CD4-positive, alpha-beta T cell (primary cell): Measurements from ENCODE around the gene RAPGEF3. TPM values are rescaled to one million over a fixed set of nuclear protein-coding genes. Genes with fewer than 3 reads are reported as not detected.
A peak's percentile ranks its signal among the peaks of the same experiment; 100 is the strongest.

ENCODE experiments used
- ATAC-seq: fragments of 200-7000 bp; cut with Tn5 transposase; one replicate; pipeline ENCODE4 v1.10.0; 2022; ENCODE audit warnings: mild to moderate bottlenecking; ENCODE audit not compliant: poor library complexity
- CTCF ChIA-PET: fragments of 350-600 bp; sonication (Branson Sonifier 250); formaldehyde crosslinking; loops from one replicate; lab custom pipeline; 2021; ENCODE audit warnings: antibody characterized with exemption, inconsistent platforms; lab: Charles Lee
- POLR2A ChIA-PET: fragments of 350-600 bp; sonication (Branson Sonifier 250); formaldehyde crosslinking; loops from one replicate; lab custom pipeline; 2021; ENCODE audit warnings: antibody characterized with exemption, inconsistent platforms; lab: Charles Lee
- DNase-seq, 14 experiments: peaks; one replicate each; pipeline ENCODE4 v3.0.0-alpha.2; 2013 to 2020; ENCODE audit warnings: mixed read lengths in 2 of 14
- H3K27ac ChIP-seq, 2 donors: one replicate each; pipeline versions ENCODE4 v1.5.1 to v1.7.0; 2013; ENCODE audit warnings: low read length in 2 of 2, low read depth in 1 of 2, mild to moderate bottlenecking in 1 of 2
- H3K27me3 ChIP-seq, 2 experiments: 1 replicate in 1 of 2; 2 replicates in 1 of 2; pipeline versions ENCODE4 v1.6.1 to v1.7.0; 2013; ENCODE audit warnings: low read length in 2 of 2, control low read depth in 1 of 2, mild to moderate bottlenecking in 1 of 2, moderate library complexity in 1 of 2; ENCODE audit not compliant: insufficient read depth in 2 of 2, control insufficient read depth in 1 of 2
- H3K36me3 ChIP-seq: one replicate; pipeline ENCODE4 v1.6.1; 2013; ENCODE audit warnings: low read length, control low read depth; ENCODE audit not compliant: insufficient read depth
- H3K4me1 ChIP-seq: one replicate; pipeline ENCODE4 v1.6.1; 2013; ENCODE audit warnings: low read length, control low read depth; ENCODE audit not compliant: insufficient read depth
- H3K4me3 ChIP-seq: one replicate; pipeline ENCODE4 v1.5.1; 2013; ENCODE audit warnings: mild to moderate bottlenecking, low read length, moderate library complexity
- H3K9me3 ChIP-seq, 2 experiments: 1 replicate in 1 of 2; 2 replicates in 1 of 2; pipeline versions ENCODE4 v1.6.1 to v1.7.0; 2013; ENCODE audit warnings: low read length in 2 of 2, mild to moderate bottlenecking in 2 of 2, control low read depth in 1 of 2, moderate library complexity in 1 of 2; ENCODE audit not compliant: control insufficient read depth in 1 of 2, insufficient read depth in 1 of 2
- H3K27ac Mint-ChIP-seq: one replicate; pipeline ENCODE4 v1.8.0; 2020; ENCODE audit warnings: mixed read lengths
- H3K27me3 Mint-ChIP-seq: one replicate; pipeline ENCODE4 v1.8.0; 2021; ENCODE audit warnings: mixed read lengths
- H3K36me3 Mint-ChIP-seq: one replicate; pipeline ENCODE4 v1.8.0; 2021; ENCODE audit warnings: low read depth, mixed read lengths
- H3K4me1 Mint-ChIP-seq: one replicate; pipeline ENCODE4 v1.8.0; 2021; ENCODE audit warnings: low read depth, mixed read lengths
- H3K4me3 Mint-ChIP-seq: one replicate; pipeline ENCODE4 v1.8.0; 2020; ENCODE audit warnings: mild to moderate bottlenecking, mixed read lengths
- H3K9me3 Mint-ChIP-seq: one replicate; pipeline ENCODE4 v1.8.0; 2020; ENCODE audit warnings: mixed read lengths
- CTCF ChIP-seq: fragments of 200-600 bp; IDR thresholded peaks from one replicate; pipeline ENCODE4 v1.8.0; 2022; ENCODE audit warnings: antibody characterized with exemption, mild to moderate bottlenecking
- intact Hi-C, 2 experiments: fragments of 100-400 bp; cut with DNase I in 1 of 2; cut with micrococcal nuclease in 1 of 2; formaldehyde crosslinking; loops; one replicate each; pipeline versions ENCODE4 v1.15.1 to v1.9.0; 2023 to 2025; cut with DNase I, micrococcal nuclease
- total RNA-seq, 174 experiments: library from RNA in 2 of 174; stranded (reverse) in 2 of 174; gene quantifications; one replicate each; pipeline ENCODE4 v1.2.3 and lab custom pipeline; 2021 to 2026

RAPGEF3 gene
- total RNA-seq, 2 experiments from 2014 or later: 0.17 to 0.33 TPM

- no peaks in the 10 kb centered on the region for H3K9me3 ChIP-seq
- ChIA-PET CTCF (interaction anchor here (1.0 to 9.7 kb wide), 6 partner anchors 9 to 42 kb away, joined by 3 to 69 read pairs (median 5); partner anchors contain the start of gene SLC48A1), POLR2A (interaction anchor here (0.7 to 2.1 kb wide), 7 partner anchors 9 to 80 kb away, joined by 3 to 11 read pairs (median 4); partner anchors contain the start of gene SLC48A1)
- Mint-ChIP-seq H3K4me3 (peak overlapping the region; percentile 73), H3K9me3 (no peaks in the 10 kb centered on the region), H3K36me3 (no peaks in the 10 kb centered on the region), H3K4me1 (peaks cover 24% of the 10 kb centered on the region), H3K27ac (no peak overlapping the region), H3K27me3 (no peaks in the 10 kb centered on the region)
- intact Hi-C loops: no loop called here
- H3K27ac ChIP-seq: no peak overlapping the region
- H3K27me3 ChIP-seq: no peaks in the 10 kb centered on the region
- ATAC-seq (no peak), DNase-seq (no peak)
- no peaks in the 10 kb centered on the region for H3K36me3 ChIP-seq
- H3K4me3 ChIP-seq: peak overlapping the region; percentile 68
- peaks cover 43% of the 10 kb centered on the region for H3K4me1 ChIP-seq
- no peak for TF ChIP-seq CTCF
Observed at GRCh38 chr12:47757840-47758583, 668 bp downstream of the RAPGEF3 start.

GRCh38 chr12:47757364-47757839 is 1.3 kb downstream of the RAPGEF3 start:
- TF ChIP-seq CTCF: no peak
- Histone ChIP-seq H3K4me1 (peaks cover 43% of the 10 kb centered on the region), H3K9me3 (no peaks in the 10 kb centered on the region), H3K4me3 (no peak overlapping the region), H3K27me3 (no peaks in the 10 kb centered on the region), H3K36me3 (no peaks in the 10 kb centered on the region), H3K27ac (no peak overlapping the region)
- no peaks in the 10 kb centered on the region for H3K9me3 Mint-ChIP-seq
- H3K4me3 Mint-ChIP-seq: peak overlapping the region; percentile 20
- ChIA-PET CTCF (interaction anchor here (1.0 to 9.7 kb wide), 6 partner anchors 10 to 82 kb away, joined by 3 to 69 read pairs (median 4); partner anchors contain the start of gene SLC48A1), POLR2A (interaction anchor here (1.4 to 2.1 kb wide), 5 partner anchors 10 to 81 kb away, joined by 3 to 11 read pairs (median 7); partner anchors contain the start of gene SLC48A1)
- H3K4me1 Mint-ChIP-seq: peaks cover 24% of the 10 kb centered on the region
- H3K27me3 Mint-ChIP-seq: no peaks in the 10 kb centered on the region
- no peak overlapping the region for H3K27ac Mint-ChIP-seq
- ATAC-seq (no peak), DNase-seq (no peak)
- no peaks in the 10 kb centered on the region for H3K36me3 Mint-ChIP-seq
- intact Hi-C loops: no loop called here

- H3K9me3 Mint-ChIP-seq: no peaks in the 10 kb centered on the region
- peaks cover 24% of the 10 kb centered on the region for H3K4me1 Mint-ChIP-seq
- Histone ChIP-seq H3K27ac (no peak overlapping the region), H3K9me3 (no peaks in the 10 kb centered on the region), H3K36me3 (no peaks in the 10 kb centered on the region), H3K4me3 (no peak overlapping the region), H3K27me3 (no peaks in the 10 kb centered on the region), H3K4me1 (peaks cover 43% of the 10 kb centered on the region)
- DNase-seq (peak in 3 of 14 experiments; percentile 26 to 60 (median 57)), ATAC-seq (no peak)
- H3K36me3 Mint-ChIP-seq: no peaks in the 10 kb centered on the region
- no peaks in the 10 kb centered on the region for H3K27me3 Mint-ChIP-seq
- H3K27ac Mint-ChIP-seq: no peak overlapping the region
- peak overlapping the region; percentile 46 for H3K4me3 Mint-ChIP-seq
- CTCF ChIA-PET: interaction anchor here (0.6 to 9.7 kb wide), 6 partner anchors 11 to 83 kb away, joined by 3 to 69 read pairs (median 4); no protein-coding TSS in a partner anchor
- TF ChIP-seq CTCF: no peak
- intact Hi-C loops: no loop called here
- POLR2A ChIA-PET: no interaction called here
Observed at GRCh38 chr12:47755655-47756562, 2.8 kb downstream of the RAPGEF3 start.
